HG03354 (cell line): ENCODE results near the gene PPP1R13L.
"Not testable (repeated sequence)": the region's sequence is repeated elsewhere in the genome, so short reads cannot be mapped to it uniquely, and the experiment has no call there.

ENCODE experiments used
- ATAC-seq: cut with Tn5 transposase; IDR thresholded peaks from one replicate; pipeline ENCODE4 v1.9.1; 2021; ENCODE audit warnings: mild to moderate bottlenecking; ENCODE audit not compliant: unreplicated experiment, poor library complexity, severe bottlenecking

The PPP1R13L gene

DNA sequence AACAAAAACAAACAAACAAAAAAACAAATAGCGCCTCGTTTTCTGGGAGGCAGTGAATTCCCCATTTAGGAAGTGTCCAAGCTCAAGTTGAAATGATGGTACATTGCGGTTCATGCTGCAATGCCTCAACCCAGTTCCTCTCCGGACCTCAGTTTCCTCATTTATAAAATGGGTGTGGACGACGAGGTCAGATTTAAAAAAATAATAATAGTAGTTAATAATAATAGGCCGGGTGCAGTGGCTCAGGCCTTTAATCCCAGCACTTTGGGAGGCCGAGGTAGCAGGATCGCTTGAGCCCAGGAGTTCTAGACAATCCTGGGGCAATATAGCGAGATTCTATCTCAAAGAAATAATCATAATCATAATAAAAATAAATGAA, 34.3 kb upstream of the PPP1R13L start:
- ATAC-seq = no peak

DNA sequence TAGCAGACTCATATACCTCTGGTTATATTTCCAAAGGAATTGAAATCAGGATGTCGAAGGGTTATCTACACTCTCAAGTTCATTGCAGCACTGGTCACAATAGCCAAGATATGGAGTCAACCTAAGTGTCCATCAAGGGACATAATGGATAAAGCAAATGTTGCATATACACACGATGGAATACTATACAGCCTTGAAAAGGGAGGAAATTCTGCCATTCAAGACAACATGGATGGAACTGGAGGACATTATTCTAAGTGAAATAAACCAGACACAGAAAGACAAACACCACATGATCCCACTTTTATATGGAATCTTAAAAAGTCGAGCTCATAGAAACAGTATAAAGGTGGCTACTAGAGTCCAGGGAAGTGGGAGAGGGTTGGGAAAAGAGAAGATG, 32.5 kb upstream of the PPP1R13L start:
- no peak for ATAC-seq

DNA sequence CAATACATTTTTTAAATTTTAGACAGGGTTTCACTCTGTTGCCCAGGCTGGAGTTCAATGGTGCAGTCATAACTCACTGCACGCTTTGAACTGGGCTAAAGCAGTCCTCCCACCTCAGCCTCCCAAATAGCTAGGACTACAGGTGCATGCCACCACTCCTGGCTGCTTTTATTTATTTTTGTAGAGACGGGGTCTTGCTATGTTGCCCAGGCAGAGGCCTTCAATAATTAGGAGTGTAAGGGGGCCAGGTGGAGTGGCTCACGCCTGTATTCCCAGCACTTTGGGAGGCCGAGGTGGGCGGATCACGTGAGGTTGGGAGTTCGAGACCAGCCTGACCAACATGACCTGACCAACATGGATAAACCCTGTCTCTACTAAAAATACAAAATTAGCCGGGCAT, 27.7 kb upstream of the PPP1R13L start:
- not testable (repeated sequence) for ATAC-seq

DNA sequence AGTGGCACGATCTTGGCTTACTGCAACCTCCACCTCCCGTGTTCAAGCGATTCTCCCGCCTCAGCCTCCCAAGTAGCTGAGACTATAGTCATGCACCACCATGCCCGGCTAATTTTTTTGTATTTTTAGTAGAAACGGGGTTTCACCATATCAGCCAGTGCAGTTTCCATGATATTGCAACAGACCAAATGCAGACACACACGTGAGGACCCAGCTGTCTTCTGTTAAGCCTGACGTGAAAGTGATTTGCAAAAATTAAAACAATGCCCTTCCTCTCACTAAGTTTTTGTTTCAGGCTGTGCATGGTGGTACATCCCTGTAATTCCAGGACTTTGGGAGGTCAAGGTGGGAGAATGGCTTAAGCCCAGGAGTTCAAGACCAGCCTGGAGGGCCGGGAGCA, 26.1 kb upstream of the PPP1R13L start:
- ATAC-seq = not testable (repeated sequence)

DNA sequence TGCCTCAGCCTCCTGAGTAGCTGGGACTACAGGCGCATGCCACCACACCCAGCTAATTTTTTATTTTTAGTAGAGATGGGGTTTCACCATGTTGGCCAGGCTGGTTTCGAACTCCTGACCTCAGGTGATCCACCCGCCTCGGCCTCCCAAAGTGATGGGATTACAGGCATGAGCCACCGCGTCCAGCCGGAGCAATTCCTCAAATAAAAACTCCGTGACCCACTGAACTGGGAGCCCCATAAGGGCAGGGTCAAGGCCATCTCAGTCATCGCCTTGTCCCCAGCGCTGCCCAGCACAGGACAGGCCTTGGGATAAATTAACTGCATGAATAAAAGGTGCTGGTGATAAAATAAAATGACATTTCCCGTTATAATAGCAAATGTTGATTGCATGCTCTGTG, 25.0 kb upstream of the PPP1R13L start:
- ATAC-seq = not testable (repeated sequence)

DNA sequence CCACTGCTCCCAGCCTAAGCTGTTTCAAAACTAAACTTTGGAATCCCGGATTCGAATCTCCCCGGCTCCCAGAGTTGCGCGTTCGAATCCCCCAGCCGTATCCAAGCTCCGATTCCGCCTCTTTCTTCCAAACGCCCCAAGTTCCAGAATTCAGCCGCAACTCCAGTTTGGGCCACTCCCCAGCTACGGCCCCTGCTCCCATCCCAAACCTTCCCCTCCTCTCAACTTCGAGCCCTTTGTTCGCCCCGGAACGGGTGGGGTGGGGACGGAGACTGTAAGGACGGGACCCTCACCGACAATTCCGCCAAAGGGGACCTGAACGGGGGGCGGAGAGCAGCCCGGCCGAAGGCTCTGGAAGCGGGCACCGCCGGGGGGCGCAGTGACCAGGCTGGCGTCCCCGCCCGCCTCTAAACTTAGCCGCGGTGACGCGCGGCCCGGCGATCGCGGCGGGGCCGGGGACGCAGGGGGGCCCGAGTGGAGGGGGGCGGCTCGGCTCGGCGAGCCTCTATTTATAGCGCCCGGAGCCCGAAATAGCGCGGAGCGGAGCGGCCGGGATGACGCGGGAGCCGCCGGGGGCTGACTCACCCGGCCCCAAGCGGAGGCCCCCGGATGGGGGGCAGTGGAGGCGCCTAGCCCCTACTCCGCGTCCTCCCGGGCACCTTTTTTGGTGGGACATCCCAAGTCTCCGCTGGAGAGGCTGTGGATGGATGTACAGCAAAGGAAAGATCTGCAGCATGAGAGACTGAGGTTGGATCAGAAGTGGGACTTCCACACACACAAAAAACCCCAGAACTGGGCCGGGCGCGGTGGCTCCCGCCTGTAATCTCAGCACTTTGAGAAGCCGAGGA, 23.7 kb upstream of the PPP1R13L start:
- ATAC-seq = no peak

DNA sequence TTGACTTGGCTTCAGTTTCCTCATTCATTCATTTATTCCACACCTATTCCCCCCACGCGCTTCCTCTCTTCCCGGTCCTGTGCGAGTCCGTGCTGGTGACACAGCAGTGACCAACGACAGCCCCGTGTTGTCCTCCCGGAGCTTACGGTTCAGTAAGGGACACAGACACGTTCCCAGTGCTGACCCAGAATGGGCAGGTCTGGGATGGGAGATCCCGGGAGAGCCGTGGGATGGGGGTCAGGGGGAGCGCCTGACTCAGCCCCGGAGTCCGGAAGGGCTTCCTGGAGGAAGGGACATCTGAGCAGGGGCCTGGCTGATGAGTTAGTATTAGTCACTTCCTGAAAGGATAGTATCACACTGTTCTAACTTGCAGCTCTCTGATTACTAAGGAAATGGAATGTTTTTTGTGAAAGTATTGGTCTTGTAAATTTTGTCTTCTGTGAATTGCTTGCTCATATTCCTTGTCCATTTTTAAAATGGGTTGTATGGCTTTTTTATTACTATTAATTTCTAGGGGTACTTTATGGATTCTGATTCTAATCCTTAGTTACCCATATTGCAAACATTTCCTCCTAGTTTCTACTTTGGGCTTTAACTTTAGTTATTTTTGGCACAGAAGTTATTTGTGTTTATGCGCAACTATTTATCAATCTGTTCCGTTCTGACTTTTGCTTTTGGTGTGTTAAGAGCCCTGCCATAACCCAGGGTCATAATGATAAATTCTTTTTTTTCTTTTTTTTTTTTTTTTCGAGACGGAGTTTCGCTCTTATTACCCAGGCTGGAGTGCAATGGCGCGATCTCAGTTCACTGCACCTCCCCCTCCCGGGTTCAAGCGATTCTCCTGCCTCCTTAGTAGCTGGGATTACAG, 19.6 kb upstream of the PPP1R13L start:
- ATAC-seq = peak; percentile 25

DNA sequence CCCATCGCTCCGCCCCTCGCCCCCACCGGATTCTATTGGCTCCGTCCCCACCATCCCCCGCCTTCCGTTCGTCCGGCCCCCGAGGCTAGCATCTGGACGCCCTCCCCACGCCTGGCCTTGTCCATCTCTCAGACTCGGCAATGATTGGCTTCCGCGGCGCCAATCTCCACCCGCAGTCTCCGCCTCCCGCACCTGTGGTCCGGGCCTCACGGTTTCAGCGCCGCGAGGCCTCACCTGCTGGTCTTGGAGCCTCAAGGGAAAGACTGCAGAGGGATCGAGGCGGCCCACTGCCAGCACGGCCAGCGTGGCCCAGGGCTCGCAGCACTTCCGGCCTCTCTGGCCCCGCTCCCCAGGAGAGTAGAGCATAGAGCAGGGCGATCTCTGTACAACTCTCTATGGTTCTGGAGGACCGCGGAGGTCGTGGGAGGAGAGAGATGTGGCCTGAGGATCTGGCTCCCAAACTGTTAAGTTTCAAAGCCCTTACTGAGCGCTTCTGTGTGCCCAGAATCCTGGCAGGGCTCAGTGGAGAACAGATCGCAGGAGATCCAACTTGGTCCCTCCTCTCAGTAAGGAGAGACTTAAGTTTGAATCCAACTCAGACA, 18.8 kb upstream of the PPP1R13L start, which contains the start of gene ERCC1:
TSS of gene ERCC1 (minus strand) at position 329 of the 602 bp plus-strand sequence. CDS start 543 bp downstream, outside the sequence.
- peak; percentile 69 for ATAC-seq

DNA sequence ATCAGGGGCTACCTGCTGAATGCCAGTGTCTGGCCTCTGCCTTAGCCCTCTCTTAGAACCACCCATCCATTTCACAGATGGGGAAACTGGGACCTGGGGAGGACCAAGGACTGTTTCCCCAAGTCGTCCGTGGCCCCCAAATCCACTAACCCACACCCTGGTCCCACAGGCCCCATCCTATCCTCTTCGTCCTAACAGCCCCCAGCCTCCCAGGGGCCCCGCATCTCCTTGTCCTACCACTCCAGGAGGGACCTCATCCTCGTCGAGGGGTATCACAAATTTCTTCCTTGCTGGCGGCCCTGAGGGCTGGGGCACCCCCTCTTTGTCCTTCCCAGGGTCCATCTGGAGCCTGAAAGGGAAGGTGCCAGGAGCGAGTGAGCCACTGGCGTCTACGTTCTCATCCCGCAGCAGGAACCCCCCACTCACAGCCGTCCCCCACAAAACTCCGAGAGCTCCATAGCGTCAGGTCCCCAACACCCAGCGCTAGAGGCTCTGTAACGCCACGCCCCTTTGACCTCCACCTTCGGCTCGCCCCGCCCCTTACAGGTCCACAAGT, 18.2 kb upstream of the PPP1R13L start:
- ATAC-seq = no peak

DNA sequence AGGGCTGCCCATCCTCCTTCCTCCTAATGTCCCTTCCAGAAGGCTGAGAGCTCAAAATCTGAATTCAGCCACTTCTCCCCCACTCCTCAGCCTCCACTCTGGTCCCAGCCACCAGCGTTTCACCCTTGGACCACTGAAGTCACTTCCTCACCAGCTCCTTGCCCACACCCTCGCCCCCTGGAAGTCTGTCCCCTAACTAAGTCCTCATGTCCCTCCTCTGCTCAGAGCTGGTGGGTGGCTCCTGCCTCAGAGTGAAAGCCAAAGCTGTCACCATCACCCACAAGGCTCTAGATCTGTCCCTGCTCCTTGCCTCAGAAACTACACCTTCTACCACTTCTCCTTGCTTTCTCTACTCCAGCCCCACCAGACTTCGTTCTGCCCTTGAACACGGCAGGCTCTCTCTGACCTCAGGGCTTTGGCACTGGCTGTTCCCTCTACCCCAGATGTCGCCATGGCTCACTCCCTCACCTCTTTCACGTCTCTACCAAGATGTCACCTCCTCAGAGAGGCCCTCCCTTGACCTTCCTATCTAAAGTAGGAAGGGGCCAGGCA, 17.2 kb upstream of the PPP1R13L start:
- no peak for ATAC-seq

DNA sequence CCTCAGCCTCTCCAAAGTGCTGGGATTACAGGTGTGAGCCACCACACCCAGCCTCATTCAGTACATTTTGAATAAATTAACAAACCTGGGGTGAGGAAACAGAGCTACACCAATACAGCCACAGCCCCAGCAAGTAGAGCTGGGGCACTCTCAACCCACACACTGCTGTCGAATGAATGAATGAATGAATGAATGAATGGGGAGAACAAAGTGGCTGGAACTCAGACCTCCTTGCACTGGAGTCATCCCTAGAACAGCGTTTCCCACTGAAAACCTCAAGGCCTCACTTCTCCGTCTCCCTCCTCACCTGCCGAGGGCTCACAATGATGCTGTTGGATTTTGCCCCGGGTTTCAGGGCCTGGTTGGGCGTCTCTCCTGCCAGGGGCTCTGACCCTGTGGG, 16.0 kb upstream of the PPP1R13L start:
- ATAC-seq = no peak

DNA sequence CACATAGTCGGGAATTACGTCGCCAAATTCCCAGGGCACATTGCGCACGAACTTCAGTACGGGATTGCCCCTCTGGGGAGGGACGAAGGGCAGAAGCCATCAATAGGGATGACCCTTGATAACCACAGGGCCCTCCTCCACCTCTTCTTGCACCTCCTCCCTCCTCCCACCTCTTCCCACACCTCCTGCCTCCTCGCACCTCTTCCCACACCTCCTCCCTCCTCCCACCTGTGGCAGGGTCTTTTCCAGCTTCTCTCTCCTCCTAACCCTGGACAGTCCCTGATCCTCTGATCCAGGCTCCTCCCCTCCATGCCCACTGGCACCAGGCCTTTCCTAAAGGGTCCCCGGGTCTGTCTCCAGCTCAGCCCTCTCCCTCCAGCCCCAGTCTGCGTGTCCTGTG, 15.5 kb upstream of the PPP1R13L start:
- ATAC-seq = no peak

DNA sequence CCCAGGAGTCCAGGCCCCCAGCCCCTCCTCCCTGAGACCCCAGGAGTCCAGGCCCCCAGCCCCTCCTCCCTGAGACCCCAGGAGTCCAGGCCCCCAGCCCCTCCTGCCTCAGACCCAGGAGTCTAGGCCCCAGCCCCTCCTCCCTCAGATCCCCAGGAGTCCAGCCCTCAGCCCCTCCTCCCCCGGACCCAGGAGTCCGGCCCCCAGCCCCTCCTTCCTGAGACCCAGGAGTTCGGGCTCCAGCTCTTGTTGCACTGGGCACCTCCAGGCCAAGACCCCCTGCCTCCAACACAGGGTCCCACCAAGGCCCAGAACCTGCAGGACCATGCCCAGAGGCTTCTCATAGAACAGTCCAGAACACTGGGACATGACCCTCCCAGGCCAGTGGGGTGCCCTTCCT, 15.0 kb upstream of the PPP1R13L start:
- no peak for ATAC-seq

DNA sequence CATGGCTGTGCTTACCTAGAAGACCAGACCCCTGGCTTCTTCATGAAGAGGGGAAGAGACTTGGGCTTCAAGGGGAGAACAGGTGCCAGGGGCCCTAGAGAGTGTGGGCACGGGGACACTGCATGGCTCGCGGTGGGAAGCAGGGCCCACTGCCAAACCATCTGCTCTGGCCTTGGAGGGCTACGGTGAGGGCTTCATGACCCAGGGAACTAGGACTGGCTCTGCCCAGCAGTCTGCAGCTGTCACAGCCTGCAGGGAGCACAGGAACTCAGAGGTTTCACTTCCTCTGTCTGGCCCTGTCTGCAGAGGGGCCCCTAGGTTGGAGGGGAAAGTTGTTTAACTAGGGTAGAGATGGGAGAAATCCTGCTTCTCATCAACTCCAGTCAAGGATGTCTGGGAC, 14.5 kb upstream of the PPP1R13L start:
- ATAC-seq = peak; percentile 61

DNA sequence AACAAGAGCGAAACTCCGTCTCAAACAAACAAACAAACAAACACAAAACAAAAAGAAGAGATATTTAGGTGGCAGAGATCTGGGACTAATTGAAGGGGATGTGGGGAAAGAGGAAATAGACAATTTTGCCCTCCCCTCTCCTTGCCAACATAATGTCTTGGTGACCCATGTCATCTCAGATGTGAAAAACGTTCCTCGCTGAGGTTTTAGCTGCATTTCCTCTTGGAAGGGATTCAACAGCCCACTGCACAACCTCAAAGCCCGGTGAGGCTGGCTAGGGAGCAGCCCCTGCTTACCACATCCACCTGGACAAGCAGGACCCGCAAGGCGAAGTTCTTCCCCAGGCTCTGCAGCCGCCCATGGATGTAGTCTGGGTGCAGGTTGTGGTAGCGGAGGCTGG, 13.9 kb upstream of the PPP1R13L start:
- ATAC-seq = no peak

DNA sequence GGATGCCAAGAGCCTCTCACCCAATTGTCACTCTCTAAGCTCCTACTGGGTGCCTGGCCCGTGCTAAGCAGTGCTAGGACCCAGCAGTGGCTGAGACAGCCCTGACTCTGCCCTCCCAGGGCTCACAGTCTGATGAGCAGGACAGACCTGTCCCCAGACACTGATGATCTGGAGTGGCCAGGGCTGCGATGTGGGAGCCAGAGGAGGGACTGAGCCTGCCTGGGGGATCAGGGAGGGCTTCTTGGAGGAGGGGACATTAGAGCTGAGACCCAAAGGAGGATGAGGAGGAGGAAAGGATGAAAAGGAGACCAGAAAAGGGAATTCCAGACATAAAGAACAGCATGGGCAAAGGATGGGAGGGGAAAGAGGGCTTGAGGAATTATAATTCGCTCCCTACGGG, 12.3 kb upstream of the PPP1R13L start:
- no peak for ATAC-seq

DNA sequence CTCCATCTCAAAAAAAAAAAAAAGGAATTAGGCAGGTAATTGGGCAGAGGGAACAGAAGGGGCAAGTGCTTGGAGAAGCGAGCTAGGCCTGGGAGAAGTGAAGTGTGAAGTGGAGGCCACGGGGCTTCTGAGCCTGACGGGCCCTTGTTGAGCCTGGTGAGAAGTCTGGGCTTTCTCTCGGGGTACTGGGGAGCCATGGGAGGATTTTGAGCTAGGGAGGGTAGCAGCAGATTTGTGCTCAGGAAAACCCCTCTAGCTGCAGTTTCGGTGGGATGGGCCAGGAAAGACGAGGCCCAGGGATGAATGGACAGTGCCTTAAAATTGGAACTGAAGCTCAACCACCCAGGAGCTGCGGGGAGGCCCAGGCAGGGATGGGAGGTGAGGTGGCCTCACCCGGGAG, 9.6 kb upstream of the PPP1R13L start:
- ATAC-seq = no peak

DNA sequence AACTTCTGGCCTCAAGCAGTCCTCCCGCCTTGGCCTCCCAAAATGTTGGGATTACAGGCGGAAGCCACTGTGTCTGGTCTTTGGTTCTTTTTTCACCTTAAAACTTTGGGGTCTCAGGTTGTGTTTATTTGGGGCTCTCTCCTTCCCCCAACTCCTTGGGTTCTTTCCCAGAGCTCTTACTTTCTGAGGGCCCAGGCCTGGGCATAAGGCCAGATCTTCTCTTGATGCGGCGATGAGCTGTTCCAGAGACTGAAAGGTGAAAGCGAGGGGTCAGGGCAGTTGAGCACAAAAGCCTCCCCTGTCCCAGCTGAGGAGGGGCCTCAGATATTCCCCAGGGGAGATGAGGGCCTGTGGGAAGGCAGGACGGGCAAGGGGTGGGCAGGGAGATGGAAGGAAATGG, 8.6 kb upstream of the PPP1R13L start:
- ATAC-seq = no peak

DNA sequence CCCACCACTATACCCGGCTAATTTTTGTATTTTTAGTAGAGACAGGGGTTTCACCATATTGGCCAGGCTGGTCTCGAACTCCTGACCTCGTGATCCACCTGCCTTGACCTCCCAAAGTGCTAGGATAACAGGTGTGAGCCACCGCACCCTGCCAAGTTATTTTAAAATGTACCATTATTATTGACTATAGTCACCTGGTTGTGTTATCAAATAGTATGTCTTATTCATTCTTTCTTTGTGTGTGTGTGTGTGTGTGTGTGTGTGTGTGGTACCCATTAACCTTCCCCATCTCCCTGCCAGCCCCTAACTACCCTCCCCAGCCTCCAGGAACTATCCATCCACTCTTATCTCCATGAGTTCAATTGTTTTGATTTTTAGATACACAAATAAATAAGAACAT, 5.5 kb upstream of the PPP1R13L start:
- not testable (repeated sequence) for ATAC-seq

DNA sequence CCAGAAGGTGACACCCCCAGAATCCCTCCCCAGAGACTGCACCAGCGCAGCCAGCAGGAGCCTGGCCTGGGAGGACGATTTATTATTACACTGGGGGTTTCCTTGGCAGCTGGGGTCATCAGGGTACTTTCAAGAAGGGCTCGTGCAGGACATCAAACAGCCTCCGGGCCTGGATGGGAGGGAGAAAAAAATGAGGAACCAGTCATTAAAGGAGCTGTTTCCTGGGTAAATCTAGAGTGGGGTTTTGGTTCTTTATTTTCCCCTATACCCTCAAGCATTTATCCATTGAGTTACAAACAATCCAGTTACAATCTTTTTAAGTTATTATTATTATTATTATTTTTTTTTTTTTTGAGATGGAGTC, 4.7 kb upstream of the PPP1R13L start:
- no peak for ATAC-seq
